Neutrophil (primary cell): ENCODE results near the gene DDRGK1.

ENCODE experiments used
- H3K27ac ChIP-seq: fragments of 200-600 bp; sonication (generic); 2 replicates; pipeline ENCODE4 v1.5.1; 2016; ENCODE audit warnings: mild to moderate bottlenecking, moderate library complexity
- H3K27me3 ChIP-seq: fragments of 200-600 bp; sonication (generic); 2 replicates; pipeline ENCODE4 v1.6.0; 2016; ENCODE audit warnings: mild to moderate bottlenecking
- H3K36me3 ChIP-seq: fragments of 200-600 bp; sonication (generic); 2 replicates; pipeline ENCODE4 v1.5.1; 2017
- H3K4me1 ChIP-seq, 2 experiments: fragments of 200-600 bp in 1 of 2; sonication (generic) in 1 of 2; 1 replicate in 1 of 2; 2 replicates in 1 of 2; pipeline versions ENCODE4 v1.5.1 to v1.6.1; 2013 to 2016; ENCODE audit warnings: low read depth in 1 of 2, low read length in 1 of 2, mild to moderate bottlenecking in 1 of 2, moderate library complexity in 1 of 2; ENCODE audit not compliant: control insufficient read depth in 1 of 2, insufficient read depth in 1 of 2
- H3K4me3 ChIP-seq, 2 experiments: fragments of 200-600 bp in 1 of 2; sonication (generic) in 1 of 2; 1 replicate in 1 of 2; 2 replicates in 1 of 2; pipeline ENCODE4 v1.5.1; 2013 to 2016; ENCODE audit warnings: low read depth in 1 of 2, low read length in 1 of 2, mild to moderate bottlenecking in 1 of 2, moderate library complexity in 1 of 2
- H3K9me3 ChIP-seq: fragments of 200-600 bp; sonication (generic); 2 replicates; pipeline ENCODE4 v1.5.1; 2016
- TF ChIP-seq, protein P1 (sequence below): fragments of 200-600 bp; sonication (generic); IDR thresholded peaks from 2 replicates; pipeline ENCODE4 v1.5.1; 2016; ENCODE audit warnings: antibody characterized with exemption

The DDRGK1 gene

DNA sequence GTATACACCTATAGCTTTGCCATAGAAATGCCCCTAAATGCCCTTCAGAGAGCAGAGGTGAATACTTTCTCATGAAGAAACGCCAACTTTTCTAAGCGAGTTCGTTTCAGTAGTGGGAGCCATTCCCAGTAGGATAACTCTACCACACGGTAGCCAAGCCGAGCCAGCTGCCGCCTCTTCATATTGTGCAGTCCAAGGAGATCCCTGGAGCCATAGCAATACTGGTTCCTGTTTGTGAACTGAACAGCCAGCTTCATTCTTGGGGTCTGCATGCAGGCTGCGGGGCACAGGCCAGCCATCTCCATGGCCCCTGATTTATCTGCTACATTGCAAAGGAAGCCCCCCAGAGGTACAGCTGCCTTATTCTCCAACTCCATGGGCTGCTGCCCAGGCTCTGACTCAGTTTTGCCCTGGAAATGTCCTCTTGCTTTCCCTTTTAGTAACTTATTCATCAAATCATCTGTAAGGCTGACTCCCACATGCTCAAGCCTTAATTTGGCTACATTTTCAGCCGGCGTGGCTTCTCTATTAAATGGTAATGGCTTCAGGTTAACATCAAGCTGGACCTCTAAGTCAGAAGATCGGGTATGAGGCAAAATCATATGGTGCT, 57.6 kb downstream of the DDRGK1 start:
- TF ChIP-seq, protein P1, sequence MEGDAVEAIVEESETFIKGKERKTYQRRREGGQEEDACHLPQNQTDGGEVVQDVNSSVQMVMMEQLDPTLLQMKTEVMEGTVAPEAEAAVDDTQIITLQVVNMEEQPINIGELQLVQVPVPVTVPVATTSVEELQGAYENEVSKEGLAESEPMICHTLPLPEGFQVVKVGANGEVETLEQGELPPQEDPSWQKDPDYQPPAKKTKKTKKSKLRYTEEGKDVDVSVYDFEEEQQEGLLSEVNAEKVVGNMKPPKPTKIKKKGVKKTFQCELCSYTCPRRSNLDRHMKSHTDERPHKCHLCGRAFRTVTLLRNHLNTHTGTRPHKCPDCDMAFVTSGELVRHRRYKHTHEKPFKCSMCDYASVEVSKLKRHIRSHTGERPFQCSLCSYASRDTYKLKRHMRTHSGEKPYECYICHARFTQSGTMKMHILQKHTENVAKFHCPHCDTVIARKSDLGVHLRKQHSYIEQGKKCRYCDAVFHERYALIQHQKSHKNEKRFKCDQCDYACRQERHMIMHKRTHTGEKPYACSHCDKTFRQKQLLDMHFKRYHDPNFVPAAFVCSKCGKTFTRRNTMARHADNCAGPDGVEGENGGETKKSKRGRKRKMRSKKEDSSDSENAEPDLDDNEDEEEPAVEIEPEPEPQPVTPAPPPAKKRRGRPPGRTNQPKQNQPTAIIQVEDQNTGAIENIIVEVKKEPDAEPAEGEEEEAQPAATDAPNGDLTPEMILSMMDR: no peak
- Histone ChIP-seq H3K4me3 (no peak overlapping the region), H3K9me3 (no peaks in the 10 kb centered on the region), H3K4me1 (no peaks in the 10 kb centered on the region), H3K27me3 (no peaks in the 10 kb centered on the region), H3K36me3 (peaks cover 45% of the 10 kb centered on the region), H3K27ac (no peak overlapping the region)

DNA sequence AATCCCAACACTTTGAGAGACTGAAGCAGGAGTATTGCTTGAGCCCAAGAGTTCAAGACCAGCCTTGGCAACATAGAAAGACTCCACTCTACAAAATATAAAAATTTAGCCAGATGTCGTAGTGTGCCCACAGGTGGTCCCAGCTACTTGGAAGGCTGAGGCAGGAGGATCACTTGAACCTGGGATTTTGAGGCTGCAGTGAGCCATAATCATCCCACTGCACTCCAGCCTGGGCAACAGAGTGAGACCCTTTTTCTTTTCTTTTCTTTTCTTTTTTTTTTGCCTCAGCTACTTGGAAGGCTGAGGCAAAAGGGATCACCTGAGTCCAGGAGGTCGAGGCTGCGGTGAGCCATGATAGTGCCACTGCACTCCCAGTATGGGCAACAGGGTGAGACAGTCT, 62.7 kb downstream of the DDRGK1 start:
- H3K4me1 ChIP-seq: no peaks in the 10 kb centered on the region
- TF ChIP-seq, protein P1: no peak

More for the DNA sequence above, 62.7 kb downstream of the DDRGK1 start:
- H3K27ac ChIP-seq: no peak overlapping the region
- peaks cover 11% of the 10 kb centered on the region for H3K36me3 ChIP-seq
- H3K4me3 ChIP-seq: no peak overlapping the region
- no peaks in the 10 kb centered on the region for H3K9me3 ChIP-seq
- no peaks in the 10 kb centered on the region for H3K27me3 ChIP-seq
